HPDE6-E6E7 (cell line): ENCODE data around the gene GAS1.
A peak's percentile ranks its signal among the peaks of the same experiment; 100 is the strongest.

Experiments
- DNase-seq: peaks from one replicate; pipeline ENCODE4 v3.0.0; 2011; ENCODE audit warnings: missing footprints; ENCODE audit errors: extremely low spot score

Gene GAS1

DNA sequence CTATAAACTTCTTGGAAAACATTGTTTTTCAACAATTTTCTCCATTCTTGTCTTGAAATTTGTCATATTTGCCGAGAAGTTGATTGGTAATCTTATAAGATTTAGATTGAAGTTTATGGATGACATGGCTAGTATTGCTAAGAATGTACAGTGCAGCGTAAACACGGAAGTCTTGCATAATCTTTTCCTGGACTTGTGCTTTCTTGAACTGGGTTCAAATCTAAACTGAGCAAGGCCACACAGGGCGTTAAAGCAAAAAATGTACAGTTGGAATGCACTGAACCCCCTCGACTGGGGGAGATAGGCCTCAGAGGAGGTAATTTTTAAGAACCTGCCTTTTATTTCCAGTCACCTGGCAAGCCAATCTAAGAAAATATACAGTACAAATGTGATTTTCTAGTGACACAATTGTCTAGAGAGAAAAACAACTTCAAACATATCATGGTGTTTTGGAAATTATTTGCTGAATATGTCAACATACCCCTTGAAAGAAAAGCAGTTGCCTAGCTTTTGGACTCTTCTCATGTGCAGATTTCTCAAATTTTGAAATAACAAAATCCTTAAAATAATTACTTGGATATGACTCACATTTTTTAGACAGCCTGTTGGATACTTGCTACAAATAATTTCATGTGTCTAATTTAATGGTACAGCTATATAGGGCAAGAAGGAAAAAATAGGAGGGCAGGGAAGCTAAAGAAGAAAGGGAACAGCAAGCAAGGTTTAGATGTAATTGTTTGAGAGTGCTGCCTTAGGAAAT, 18.5 kb upstream of the GAS1 start:
- DNase-seq = no peak

DNA sequence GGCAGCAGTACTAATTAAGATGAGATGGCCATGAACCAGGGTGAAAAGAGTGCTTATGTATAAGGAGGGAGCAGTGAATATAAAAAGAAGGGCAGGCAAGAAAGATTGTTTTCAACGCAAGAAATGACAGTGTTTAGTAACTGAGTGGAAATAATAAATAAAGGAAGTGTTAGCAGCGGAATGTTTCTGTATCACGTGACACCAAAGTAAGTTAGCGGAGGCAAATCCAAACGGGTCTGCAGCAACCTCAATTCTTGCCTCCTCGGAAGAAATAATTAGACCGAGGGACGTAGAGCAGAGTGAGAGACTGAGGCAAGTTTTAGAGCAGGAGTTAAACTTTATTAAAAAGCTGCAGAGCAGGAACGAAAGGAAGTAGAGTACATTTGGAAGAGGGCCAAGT, 15.4 kb upstream of the GAS1 start:
- no peak for DNase-seq

DNA sequence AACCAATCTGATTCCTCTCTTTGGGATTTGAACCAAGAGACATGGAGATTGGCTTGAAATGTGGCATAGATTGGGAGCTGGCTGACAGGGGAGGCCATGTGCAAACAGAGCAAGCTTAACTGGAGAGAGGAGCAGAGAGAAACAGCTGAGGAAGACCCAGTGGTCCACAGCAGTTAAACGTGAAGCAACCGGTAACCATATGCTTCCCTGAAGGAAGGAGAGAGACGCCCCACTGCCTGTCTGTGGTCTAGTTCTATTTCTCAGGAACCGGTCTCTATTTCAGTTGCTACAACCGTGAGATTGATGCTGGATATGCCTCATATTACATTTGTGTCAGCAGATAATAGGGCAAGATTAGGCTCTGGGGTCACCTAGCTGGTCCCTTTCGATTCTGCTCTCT, 13.6 kb upstream of the GAS1 start:
- DNase-seq = no peak

DNA sequence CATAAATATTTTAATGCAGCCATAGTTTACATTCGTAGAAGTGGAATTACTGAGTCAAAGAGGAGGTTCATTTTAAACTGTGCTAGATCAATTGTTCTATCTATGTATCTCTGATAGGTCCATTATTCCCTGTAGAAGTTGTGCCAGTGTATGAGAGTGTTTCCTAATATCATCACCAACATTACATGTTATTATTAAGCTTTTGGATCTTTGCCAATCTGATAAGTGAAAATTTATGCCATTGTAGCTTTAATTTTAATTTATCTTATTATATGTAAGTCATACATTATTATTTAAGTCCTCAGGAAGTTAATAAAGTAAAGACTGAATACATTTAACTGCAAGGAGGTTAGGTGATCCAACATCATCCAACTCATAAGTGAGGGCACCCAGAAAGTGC, 10.9 kb upstream of the GAS1 start:
- DNase-seq = no peak

DNA sequence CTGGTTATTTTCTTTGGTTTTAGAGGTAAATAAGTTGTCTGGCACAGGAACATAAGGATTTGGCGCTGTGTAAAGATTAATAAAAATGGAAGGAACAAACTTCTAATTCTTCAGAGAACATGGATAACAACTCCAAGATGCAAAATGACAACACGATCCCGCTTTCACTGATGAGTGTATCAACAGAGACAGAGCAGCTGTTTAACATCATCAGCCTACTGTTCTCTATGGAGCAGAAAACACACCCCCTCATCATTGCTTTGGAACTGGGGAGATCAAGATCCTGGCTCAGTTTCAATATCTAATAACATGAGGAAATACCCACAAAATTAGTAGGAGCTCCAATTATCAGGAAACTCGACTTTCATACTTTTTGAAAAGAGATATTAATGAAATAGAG, 8.3 kb upstream of the GAS1 start:
- no peak for DNase-seq

DNA sequence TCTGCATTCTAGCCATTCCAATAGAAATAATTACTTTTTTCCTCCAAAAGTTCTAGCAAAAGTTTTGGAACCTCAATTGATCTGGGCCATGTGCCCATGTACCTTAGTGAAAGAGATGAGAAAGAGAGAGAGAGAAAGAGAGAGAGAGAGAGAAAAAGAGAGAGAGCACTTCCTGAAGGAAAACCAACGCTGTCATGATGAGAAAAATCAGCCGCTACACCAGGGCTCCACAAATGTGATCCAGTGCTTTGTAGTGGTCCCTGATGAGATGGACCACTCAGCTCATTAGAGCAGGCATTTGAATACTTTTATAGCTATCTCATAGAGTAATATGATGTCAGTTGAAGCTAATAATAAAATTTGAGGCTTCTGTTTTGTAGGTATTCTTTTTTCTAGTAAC, 7.7 kb upstream of the GAS1 start:
- no peak for DNase-seq

DNA sequence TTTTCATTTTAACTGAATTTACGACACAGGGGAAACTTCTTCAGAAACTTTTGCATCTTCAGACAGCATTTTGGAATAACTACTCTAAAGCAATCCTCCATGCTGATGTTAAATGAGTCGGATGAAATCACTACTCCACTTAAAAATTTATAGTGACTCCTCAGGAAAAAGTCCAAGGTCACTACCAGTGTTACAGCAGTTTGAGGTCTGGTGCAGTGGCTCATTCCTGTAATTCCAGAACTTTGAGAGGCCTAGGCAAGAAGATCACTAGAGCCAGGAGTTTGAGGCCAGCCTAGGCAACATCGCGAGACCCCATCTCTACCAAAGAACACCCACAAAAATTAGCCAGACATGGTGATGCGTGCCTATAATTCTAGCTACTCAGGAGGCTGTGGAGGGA, 5.9 kb upstream of the GAS1 start:
- DNase-seq = no peak

DNA sequence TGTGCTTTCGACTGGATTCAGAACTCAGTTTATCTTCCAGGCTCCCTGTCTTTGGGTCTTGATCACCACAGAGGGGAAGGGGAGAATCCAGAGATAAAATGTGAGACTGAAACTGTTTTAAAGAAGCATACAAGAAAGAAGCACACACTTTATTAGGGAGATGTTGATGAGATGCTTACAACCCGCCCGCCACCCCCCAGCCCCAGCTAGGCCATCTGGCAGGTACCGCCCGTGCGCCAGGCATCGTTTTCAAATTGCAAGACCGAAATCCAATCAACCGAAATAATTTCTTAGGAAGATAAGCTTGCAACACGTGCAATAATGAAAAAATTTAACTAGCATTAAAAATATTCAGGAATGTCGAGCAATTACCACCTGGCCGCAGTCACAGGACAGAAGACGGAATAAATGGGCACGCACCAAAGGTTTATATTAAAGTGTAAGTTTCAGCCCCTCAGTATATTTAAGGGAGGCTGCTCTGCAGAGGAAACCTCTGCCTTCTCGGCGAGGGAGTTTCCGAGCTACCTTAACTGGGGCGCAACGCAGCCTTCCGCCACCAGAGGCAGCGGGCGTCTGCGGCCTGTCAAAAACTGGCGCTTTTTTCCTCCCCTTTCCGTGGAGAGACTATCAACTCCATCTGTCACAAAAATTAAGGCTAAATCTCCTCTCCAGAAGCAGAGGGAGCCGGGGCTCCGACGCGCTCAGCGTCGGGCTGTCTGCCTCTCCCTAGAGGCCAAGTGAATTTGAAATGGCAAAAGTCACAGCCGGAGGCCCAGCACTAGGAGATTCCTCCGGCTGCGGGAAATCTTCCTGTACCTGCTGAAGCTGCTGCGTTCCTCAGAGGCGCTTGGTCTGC, 996 bp upstream of the GAS1 start:
- DNase-seq = peak; percentile 55

DNA sequence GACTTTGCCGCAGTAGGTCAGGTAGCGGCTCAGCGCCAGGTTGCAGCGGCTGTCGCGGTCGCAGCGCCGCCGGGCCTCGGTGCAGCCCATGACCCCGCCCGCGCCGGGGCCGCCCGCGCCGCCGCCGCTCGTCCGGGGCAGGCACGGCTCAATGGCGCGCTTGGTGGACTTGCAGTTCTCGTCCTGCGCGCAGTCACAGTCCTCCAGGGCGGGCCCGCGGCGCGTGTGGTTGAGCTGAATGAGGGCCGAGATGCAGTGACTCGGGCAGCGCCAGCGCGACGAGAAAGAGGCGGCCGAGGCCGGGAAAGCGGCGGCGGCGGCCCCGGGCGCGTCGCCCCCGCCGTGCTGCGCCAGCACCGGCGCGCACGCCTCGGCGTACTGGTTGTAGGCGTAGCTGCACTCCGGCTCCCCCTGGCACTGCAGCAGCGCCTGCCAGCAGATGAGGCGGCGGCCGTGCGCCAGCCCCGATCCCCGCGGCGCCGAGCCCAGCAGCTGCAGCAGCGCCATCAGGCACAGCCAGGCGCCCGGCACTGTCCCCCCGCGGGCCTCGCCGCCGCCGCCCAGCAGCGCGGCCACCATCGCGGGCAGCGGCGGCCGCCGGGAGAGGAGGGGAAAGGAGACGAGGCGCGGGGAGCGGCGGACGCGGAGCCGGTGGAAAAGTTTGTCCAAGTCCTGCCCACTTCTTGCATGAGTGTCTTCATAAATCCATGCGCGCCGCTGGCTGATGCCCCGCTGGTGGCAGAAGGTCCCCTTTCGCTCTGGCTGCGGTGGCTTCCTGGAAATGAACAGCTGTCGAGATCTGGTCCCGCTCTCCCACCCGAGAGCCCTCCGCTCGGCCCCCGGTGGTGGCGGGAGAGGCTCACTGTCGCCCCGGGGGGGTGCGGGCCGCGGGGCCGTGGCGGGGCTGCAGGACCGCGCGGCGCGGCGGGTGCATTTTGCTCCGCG, 833 bp downstream of the GAS1 start:
- peak; percentile 37 for DNase-seq

DNA sequence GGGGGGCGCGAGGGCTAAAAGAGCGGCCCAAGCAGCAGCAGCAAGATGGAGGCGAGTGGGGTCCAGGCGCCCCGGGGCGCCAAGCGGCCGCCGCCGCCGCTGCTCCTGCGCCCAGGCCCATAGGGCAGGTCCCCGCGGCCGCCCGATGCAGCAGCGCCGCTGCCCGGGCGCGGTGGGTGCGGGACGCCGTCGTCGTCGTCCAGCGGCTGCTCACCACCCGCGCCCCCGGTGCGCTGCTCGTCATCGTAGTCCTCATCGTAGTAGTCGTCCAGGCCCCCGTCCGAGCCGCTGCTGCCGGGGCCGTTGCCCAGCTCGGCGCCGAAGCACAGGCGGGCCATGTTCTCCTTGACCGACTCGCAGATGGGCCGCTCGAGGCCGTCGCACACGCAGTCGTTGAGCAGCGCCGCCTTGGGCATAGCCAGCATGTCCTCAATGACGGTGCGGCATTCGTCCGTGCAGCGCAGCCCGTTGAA, 1.5 kb downstream of the GAS1 start:
- peak; percentile 3 for DNase-seq

DNA sequence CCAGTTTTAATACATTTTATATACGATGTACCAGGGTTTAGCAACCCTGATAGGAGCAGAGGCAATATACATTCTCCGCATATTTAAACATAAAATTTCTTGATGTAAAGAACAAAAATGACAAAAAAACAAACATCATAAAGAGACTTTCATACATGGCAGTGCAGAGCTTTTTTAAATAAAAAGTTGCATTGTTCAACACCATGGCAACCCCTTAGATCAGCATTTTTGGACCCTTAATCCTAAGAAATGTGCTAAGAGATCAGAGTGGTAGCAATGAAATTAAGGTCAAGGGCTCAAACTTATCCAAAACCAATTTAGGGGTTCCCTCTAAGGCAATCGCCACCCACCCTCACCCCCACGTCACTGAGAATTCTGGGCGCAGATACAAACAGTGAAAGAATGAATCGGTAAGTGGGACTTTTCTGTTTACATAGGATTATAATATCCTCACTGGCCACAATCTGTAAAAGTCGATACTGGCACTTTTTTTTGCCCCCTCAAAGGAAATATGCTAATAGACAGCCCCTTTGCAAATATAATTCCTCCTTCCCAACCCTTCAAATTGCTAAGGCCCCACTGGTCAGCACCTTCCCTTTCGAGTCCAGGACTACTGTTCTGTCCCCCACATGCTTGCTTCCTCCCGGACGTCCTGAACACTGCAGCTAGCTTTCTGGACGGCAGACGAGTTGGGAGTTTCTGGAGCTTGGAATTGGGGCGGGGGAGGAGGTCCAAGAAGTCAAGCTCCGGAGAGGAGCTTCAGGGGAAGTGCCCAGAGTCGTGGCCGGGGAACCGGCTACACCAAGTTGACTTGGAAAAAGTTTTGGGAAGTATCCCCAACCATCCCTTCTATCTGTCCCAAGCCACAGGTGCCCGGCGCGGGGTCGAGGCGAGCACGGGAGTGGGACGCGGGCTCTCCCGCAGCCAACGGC, 2.2 kb downstream of the GAS1 start:
- DNase-seq = no peak

DNA sequence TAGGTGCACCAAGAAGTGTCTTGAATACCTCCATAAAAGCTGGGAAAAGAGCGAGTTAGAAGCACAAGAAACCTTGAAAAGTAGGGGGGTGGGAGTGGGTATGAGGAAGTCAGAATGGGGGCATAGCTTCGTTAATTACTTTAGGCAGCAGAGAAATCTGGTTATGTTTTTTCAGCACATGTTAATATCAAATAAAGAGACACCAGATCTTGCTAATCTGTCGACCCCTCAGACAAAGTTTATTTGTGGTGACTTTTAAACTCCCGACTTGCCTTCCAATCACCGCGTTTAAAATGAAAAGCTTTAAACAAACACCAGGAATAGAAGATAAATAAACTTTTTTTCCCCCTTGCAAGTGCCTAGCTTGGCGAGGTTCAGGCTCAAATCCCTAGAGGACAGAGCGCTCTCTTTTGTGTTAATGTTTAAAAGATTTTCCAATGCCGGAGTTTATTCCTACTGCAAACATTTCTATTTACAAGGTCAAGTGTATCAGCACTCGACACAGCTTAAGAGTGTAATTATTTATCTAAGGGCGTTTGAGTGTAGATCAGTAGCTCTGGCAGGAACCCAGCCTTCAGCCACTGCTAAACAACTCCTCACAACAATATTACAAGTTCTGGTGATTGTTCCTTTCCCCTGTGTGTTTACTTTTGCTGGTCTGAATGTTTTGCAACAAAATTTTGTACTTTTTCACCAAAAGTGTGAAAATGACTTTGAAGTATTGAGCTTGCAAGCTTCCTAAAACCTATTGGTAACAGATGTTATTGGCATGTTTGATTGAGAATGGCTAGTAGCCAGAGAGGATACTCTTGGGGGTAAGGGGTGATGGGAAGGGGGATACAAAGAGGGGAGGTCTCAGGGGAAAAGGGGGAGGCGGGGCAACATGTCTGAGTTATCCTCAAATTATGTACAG, 3.8 kb downstream of the GAS1 start:
- no peak for DNase-seq

DNA sequence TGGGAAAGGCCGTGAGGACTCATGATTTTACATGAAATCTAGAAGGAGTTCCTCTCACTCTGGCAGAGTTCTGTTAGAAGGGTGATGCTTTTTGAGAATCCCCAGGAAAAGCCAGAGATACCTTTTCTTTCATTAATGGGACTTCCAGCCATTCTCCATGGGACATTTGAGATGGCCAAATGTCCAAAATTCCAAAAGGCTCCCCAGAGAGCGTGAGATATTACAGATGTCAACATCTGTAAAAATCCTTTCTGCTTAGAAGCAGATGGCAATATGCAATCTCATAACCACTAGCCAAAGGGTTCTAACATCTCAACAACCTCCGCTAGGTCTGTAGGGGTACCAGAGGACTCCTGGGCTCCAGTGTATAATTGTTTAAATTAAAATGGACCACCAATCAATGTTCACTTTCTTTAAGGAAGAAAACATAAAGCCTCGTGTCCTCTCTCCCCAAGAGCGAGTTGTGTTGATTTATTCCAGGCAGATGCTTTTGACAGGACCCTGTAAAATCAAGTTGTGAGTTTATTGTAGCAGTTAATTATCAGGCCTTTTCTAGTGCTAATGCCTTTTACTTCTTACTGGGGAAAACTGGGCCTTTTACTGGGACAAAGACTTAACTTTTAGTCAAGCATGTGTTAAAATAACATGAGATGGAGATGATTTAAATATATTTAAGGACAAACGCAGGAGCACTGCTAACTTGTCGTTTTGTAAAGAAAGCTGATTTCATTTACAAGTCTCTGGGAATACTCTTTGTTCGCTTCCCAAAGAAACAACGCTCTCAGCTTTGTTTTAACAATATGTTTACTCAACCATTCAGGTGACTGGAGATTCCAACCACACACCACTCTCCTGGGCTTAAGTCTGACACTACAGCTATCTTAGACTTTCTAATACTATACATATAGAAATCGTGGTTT, 4.8 kb downstream of the GAS1 start:
- DNase-seq = no peak

DNA sequence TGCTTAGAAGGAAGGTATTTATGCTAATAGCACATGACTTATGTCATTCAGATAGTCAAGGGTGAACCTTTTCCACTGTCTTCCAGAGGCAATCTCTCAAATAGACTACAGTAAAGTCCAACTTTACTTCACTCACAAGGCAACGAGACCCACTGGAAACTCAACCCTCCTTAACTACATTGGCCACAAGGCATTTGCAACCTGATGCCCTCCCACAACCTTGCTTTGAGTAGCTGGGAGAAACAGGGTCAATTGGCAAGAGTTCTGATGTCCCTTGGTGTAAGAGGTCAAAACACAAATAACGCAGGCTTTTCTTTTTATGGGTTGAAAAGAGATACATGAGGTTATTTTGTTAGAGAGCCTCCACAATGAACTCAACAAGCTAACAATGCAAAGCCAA, 6.1 kb downstream of the GAS1 start:
- DNase-seq = no peak

DNA sequence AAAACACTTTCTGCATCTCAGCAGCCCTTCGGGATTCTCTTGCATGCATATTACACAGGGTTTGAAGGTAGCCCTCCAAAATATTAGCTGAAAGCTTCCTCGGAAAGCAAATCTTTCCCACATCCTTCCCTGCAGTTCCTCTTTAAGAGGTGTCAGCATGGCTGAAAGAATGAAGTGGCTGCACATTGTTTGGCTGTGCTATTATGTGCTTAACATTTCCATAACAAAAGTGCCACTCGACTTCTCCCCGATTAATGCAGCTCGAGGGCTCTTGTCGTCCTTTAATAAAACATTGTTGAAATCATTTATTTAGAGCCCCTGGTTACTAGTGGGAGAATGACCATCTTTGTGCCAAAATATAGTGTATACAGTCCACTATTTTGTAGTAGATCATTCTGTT, 6.5 kb downstream of the GAS1 start:
- no peak for DNase-seq

DNA sequence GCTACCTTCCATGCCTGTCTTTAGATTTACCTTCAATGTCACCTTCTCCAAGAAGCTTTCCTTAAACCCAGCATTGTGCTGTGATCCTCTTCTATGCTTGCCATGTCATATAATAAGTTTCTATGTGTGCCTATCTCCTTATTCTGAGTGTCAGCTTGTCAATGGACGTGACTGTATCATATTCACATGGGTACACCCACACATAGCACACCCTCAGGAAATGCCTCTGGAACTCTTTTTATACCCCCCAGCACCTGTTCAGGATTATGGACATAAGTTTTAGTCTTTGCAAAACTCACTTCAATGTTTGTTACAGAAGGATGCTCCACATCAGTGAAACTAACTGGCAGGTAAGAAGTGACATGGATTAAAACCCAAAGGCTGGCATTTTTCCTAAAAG, 7.4 kb downstream of the GAS1 start:
- no peak for DNase-seq

DNA sequence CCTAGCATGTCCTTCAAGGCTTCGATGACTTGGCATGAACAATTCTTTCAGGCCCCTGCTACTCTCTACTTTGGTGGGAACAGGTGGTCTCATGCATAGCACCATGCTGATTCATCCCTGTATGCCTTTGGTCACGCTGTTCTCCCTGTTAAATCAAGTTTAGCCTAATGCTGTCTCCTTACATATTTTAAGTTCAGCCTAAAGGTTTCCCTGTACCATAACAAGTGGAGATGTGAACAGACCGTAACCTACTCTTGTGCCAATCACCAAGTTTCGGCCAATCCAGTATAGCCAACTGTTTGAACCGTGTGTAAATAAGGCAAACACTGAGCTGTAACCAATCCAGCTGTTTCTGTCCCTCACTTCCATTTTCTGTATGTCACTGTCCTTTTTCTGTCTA, 8.0 kb downstream of the GAS1 start:
- DNase-seq = no peak

DNA sequence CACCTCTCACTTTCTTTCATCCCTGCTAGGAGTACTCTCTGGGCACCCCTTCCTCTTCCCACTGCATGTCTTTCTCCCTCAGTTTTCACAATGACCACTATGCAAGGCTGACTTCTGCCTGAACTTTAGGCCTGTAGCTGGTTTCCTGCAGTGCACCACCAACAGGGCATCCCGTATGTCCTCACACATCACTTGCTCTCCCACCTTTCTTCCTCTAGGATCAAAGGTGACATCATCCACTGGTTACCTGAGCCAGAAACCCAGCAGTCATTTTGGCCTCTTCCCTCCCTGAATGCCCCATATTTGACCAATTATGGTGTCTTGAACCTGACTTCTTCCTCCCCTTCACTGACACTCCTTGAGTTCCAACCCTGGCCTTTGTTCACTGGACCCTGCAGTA, 8.5 kb downstream of the GAS1 start:
- no peak for DNase-seq

DNA sequence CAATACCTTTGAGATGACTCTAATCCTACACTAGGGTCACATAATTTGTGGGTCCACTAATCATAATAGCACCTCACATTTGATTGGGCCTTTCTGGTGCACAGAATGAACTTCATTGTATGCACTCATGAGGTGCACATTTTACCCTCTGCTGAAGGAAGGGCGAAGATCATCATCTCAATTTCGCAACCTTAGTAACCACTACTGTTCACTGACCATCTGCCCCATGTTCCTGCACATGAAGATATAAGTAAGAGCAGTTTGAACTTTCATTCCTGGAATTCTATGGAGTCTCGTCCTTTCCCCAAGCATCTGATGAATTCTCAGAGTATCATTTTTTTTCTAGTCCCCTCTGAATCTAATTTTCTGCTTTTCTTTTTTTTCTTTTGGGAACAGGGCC, 21.2 kb downstream of the GAS1 start:
- DNase-seq = no peak
